Body of pancreas (tissue), 4 donors: ENCODE measurements around the gene CST6. TPM values are rescaled to one million over a fixed set of nuclear protein-coding genes. Genes with fewer than 3 reads are reported as not detected.

Experiments used
- ATAC-seq: fragments of 150-250 bp; one replicate; pipeline ENCODE4 v1.9.1; 2016
- DNase-seq, 4 donors: peaks; one replicate each; pipeline ENCODE4 v3.0.0-alpha.2; 2019
- H3K27ac ChIP-seq, 4 donors: fragments of 200-600 bp; sonication (generic); 1 replicate in 3 of 4; 2 replicates in 1 of 4; pipeline versions ENCODE4 v1.5.1 to v1.6.1; 2016 to 2019; ENCODE audit warnings: mild to moderate bottlenecking in 1 of 4, mixed read lengths in 1 of 4, moderate library complexity in 1 of 4
- H3K27me3 ChIP-seq, 2 donors: fragments of 200-600 bp; sonication (generic); one replicate each; pipeline ENCODE4 v1.6.0; 2016; ENCODE audit warnings: mild to moderate bottlenecking in 1 of 2
- H3K36me3 ChIP-seq, 2 donors: fragments of 200-600 bp; sonication (generic); replicated peaks in 1 of 2; 2 replicates each; pipeline ENCODE4 v1.5.1; 2016; ENCODE audit warnings: low read depth in 2 of 2; ENCODE audit not compliant: insufficient read depth in 1 of 2
- H3K4me1 ChIP-seq: fragments of 200-600 bp; sonication (generic); one replicate; pipeline ENCODE4 v1.6.0; 2016
- H3K4me3 ChIP-seq, 2 donors: fragments of 200-600 bp; sonication (generic); 1 replicate in 1 of 2; 2 replicates in 1 of 2; pipeline ENCODE4 v1.5.1; 2016 to 2019
- H3K9me3 ChIP-seq, 3 donors: fragments of 200-600 bp; sonication (generic); 1 replicate in 2 of 3; 2 replicates in 1 of 3; pipeline ENCODE4 v1.5.1; 2016
- POLR2A ChIP-seq, 3 donors: fragments of 450-650 bp; IDR thresholded peaks; one replicate each; pipeline ENCODE4 v1.6.1; 2016; ENCODE audit warnings: antibody characterized with exemption in 3 of 3, mild to moderate bottlenecking in 2 of 3
- WGBS, 2 donors: methylation state at CpG; one replicate each; pipeline ENCODE4 v1.1.5; 2017; 5-methylcytosine and 5-hydroxymethylcytosine counted together
- intact Hi-C: fragments of 100-400 bp; cut with DNase I; formaldehyde crosslinking; loops from one replicate; pipeline ENCODE4 v1.15.1; 2023
- total RNA-seq, 2 donors: library from RNA; depleted of rRNA; stranded (reverse); fragments of >200 nt; gene quantifications; one replicate each; pipeline ENCODE4 v1.1.0, GENCODE V29; 2016
- TF ChIP-seq, protein P1 (sequence below), 7 experiments: fragments of 450-650 bp in 4 of 7; fragments of 200-600 bp in 3 of 7; sonication (generic) in 3 of 7; IDR thresholded peaks; one replicate each; pipeline ENCODE4 v1.5.1; 2016 to 2019; ENCODE audit warnings: antibody characterized with exemption in 7 of 7

Gene CST6
- total RNA-seq, 2 donors from 2014 or later = not detected

DNA sequence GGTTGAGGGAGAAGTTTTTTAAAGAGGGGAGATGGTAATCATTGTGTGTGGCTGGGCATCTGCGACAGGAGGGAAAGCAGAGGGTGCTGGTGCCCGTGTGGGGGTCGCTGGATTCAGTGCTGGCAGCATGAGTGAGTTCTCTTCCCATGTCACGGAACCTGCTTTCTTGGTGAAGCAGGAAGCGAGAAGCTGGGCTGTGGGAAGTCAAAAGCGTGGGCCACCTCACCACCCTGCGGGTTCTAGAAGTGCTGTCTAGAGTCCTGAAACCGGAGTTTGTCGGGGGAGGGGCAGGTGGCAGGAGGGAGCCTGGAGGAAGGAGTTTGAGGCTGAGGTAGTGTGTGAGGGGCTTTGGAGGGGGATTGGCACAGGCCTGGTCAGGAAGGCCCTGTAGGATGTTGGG is 36.0 kb upstream of the CST6 start:
- intact Hi-C loops = no loop called here
- no peak for ATAC-seq
- Histone ChIP-seq H3K9me3 (no peaks in the 10 kb centered on the region), H3K4me1 (no peaks in the 10 kb centered on the region), H3K27me3 (no peaks in the 10 kb centered on the region), H3K4me3 (no peak overlapping the region), H3K36me3 (peaks cover 5 to 12% of the 10 kb centered on the region in 2 donors), H3K27ac (no peak overlapping the region)
- no peak for DNase-seq
- WGBS, 2 donors = 94% methylated on average over 9 of the region's 9 CpGs
- TF ChIP-seq POLR2A (IDR thresholded peaks at IDR 0.05) = no peak
- TF ChIP-seq, protein P1, sequence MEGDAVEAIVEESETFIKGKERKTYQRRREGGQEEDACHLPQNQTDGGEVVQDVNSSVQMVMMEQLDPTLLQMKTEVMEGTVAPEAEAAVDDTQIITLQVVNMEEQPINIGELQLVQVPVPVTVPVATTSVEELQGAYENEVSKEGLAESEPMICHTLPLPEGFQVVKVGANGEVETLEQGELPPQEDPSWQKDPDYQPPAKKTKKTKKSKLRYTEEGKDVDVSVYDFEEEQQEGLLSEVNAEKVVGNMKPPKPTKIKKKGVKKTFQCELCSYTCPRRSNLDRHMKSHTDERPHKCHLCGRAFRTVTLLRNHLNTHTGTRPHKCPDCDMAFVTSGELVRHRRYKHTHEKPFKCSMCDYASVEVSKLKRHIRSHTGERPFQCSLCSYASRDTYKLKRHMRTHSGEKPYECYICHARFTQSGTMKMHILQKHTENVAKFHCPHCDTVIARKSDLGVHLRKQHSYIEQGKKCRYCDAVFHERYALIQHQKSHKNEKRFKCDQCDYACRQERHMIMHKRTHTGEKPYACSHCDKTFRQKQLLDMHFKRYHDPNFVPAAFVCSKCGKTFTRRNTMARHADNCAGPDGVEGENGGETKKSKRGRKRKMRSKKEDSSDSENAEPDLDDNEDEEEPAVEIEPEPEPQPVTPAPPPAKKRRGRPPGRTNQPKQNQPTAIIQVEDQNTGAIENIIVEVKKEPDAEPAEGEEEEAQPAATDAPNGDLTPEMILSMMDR (IDR thresholded peaks at IDR 0.05) = no peak

DNA sequence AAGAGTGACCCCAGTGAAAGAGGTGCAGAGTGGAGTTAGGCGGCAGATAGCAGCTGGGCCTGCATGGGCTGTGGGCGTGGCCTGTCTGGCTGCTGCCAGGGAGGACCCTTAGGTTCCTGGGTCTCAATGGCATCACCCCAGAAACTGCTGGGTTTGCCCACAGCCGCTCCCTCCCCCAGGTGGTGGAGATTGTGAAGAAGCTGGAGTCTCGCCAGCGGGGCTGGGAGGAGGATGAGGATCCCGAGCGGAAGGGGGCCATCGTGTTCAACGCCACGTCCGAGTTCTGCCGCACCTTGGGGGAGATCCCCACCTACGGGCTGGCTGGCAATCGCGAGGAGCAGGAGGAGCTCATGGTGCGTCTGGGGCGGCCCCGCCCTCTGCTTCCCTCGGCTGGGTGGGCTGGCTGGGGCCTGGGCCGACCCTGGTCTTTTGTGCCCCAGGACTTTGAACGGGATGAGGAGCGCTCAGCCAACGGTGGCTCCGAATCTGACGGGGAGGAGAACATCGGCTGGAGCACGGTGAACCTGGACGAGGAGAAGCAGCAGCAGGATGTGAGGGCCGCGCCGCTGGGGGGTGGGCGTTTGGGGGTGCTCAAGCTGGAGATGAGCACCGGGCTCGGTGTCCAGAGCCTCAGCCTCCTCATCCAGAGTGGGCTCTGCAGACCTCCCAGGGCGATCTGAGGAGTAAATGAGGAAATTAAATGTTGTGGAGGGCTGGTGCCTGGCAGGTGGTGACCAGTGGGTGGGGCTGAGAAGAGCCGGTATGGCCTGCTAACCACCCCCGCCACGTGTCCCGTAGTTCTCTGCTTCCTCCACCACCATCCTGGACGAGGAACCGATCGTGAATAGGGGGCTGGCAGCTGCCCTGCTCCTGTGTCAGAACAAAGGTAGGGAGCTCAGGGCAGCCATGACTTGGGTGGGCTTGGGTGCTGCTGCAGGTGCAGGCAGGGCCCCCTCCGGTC is 35.3 kb upstream of the CST6 start:
- DNase-seq (no peak), ATAC-seq (no peak)
- Histone ChIP-seq H3K9me3 (no peaks in the 10 kb centered on the region), H3K27me3 (no peaks in the 10 kb centered on the region), H3K27ac (no peak overlapping the region), H3K4me1 (no peaks in the 10 kb centered on the region), H3K4me3 (no peak overlapping the region), H3K36me3 (peaks cover 5 to 12% of the 10 kb centered on the region in 2 donors)
- intact Hi-C loops = no loop called here
- TF ChIP-seq, protein P1 (IDR thresholded peaks at IDR 0.05) = no peak
- no peak for TF ChIP-seq POLR2A (IDR thresholded peaks at IDR 0.05)
- WGBS, 2 donors = 87 to 88% methylated on average over 35 to 40 of the region's 43 CpGs

DNA sequence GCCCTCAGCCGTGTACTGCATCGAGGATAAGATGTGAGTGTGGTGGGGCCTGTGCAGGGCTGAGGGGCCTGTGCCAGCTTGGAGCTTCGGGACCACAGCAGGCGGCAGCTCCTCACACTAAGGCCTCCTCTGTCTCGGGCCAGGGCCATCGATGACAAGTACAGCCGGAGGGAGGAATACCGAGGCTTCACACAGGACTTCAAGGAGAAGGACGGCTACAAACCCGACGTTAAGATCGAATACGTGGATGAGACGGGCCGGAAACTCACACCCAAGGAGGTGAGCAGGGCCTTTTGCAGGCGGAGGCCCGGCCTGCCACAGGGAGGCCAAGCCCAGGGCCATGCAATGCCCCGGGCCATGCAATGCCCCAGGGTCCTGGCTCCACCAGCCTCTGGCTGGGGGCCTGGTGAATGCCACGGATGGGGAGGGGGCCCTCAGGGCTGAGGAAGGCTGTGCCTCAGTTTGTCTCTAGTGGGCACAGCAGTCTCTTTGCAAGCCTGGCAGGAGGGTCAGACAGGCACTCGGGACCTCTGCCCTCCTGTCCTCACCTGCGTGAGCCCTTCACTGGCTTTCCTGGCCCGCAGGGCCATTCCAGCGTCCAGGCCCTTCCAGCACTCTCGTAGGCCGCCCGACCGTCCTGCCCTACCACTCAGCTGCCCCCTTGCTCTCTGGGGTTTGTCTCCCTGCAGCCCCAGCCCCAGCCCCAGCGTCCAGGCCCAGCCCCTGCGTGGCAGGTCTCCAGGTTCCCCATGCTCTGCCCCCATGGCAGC is 34.0 kb upstream of the CST6 start:
- no peak for ATAC-seq
- no peak for TF ChIP-seq POLR2A (IDR thresholded peaks at IDR 0.05)
- TF ChIP-seq, protein P1 (IDR thresholded peaks at IDR 0.05) = no peak
- no peaks in the 10 kb centered on the region for H3K4me1 ChIP-seq
- H3K36me3 ChIP-seq = peaks cover 5 to 12% of the 10 kb centered on the region in 2 donors
- no peak for DNase-seq
- H3K4me3 ChIP-seq = no peak overlapping the region
- no peaks in the 10 kb centered on the region for H3K9me3 ChIP-seq
- no peak overlapping the region for H3K27ac ChIP-seq
- WGBS, 2 donors = 91 to 95% methylated on average over 23 to 26 of the region's 29 CpGs
- H3K27me3 ChIP-seq = no peaks in the 10 kb centered on the region
- intact Hi-C loops = no loop called here

DNA sequence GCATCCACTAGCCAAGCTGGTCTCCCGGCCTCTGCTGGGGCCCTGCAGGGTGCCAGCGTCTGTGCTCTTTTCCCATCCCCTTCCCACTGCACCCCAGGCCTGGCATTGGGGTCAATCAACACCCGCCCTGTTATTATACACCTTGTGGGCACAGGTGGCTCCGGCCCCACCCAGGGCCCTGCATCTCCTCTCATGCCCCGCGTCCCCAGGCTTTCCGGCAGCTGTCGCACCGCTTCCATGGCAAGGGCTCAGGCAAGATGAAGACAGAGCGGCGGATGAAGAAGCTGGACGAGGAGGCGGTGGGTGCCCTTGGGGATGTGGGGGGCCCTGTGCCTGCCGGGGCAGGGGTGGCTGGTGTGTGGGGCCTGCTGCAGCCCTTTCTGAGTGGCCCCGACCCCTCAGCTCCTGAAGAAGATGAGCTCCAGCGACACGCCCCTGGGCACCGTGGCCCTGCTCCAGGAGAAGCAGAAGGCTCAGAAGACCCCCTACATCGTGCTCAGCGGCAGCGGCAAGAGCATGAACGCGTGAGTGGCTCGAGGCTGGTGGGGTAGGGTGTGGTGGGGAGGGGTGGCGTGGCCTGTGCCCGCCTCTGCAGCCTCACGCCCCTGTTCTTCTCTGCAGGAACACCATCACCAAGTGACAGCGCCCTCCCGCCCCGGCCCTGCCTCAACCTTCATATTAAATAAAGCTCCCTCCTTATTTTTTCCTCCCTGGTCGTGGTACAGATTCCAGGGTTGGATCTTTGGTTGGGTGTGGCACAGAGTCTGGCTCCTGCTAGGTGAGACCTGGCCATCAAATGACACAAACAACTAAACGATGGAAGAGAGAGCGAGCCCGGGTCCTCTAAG is 33.2 kb upstream of the CST6 start:
- 91 to 95% methylated on average over 18 to 32 of the region's 34 CpGs for WGBS, 2 donors
- H3K27ac ChIP-seq = no peak overlapping the region
- no peak for DNase-seq
- ATAC-seq = no peak
- H3K4me3 ChIP-seq = no peak overlapping the region
- H3K4me1 ChIP-seq = no peaks in the 10 kb centered on the region
- intact Hi-C loops = no loop called here
- no peaks in the 10 kb centered on the region for H3K9me3 ChIP-seq
- TF ChIP-seq, protein P1 (IDR thresholded peaks at IDR 0.05) = no peak
- TF ChIP-seq POLR2A (IDR thresholded peaks at IDR 0.05) = no peak
- no peaks in the 10 kb centered on the region for H3K27me3 ChIP-seq
- H3K36me3 ChIP-seq = peaks cover 5 to 12% of the 10 kb centered on the region in 2 donors
